ENCODE results near the gene IMPA2. TPM values are rescaled to one million over a fixed set of nuclear protein-coding genes. Genes with fewer than 3 reads are reported as not detected.

The IMPA2 gene
- total and polyA plus RNA-seq, 2 experiments from 2014 or later, result 75.6 to 130 TPM

DNA sequence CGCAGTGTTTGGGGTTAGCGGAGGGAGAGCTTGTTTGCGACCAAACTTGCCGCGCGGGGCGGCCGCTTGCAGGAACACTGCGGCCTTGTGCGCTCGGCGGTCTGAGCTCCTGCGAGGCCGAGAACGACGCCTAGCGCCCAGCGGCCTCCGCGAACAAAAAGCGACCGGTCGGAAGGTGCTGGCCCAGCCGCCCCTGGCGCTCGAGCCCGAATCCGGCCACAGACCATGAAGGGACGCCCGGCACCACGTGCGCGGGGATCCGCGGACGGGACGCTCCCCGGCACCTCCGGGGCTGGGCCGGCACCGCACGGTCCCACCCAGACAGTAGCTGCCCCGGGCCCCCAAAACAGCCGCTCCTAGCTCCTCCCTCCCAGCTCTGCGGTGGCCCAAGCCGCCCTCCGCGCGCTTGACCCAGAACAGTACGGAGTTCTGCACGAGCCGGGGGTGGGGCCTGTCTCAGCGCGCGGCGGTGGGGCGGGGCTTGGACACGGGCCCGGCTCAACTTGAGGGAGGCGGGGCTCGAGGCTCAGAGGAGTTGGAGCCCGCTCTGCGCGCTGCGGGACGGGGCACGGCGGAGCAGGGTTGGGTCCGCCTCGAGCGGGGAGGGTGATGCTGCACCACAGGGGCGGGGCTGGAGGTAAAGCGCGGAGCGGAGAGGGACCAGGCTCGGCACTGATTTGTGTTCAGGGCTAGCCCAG is 664 bp upstream of the IMPA2 start:
- H3K4me3 ChIP-seq, result peak overlapping the region; percentile 37
- no peaks in the 10 kb centered on the region for H3K9me2 ChIP-seq (replicated peaks; ENCODE audit: insufficient read depth)
- no peaks in the 10 kb centered on the region for H3K9me3 ChIP-seq (ENCODE audit: low read depth)
- H3K27me3 ChIP-seq, result no peaks in the 10 kb centered on the region
- H3K27ac ChIP-seq, result peak overlapping the region; percentile 96
- peaks cover 14% of the 10 kb centered on the region for H3K4me1 ChIP-seq (ENCODE audit: insufficient read depth)
- WGBS (ENCODE audit: low lambda C conversion rate, missing lambda C conversion rate), result 1% methylated on average over 42 of the region's 76 CpGs
- H3K79me2 ChIP-seq, result peaks cover 29% of the 10 kb centered on the region
- DNase-seq (ENCODE audit: low spot score), result peak; percentile 100
- peak overlapping the region; percentile 90 for H2AFZ ChIP-seq
- TF ChIP-seq CTCF (IDR thresholded peaks at IDR 0.05; ENCODE audit: poor library complexity) (peak; percentile 24), EZH2phosphoT487 (IDR thresholded peaks at IDR 0.05; ENCODE audit: low read depth, severe bottlenecking, unreplicated experiment) (no peak)
- no peaks in the 10 kb centered on the region for H4K20me1 ChIP-seq (ENCODE audit: insufficient read depth, poor library complexity, severe bottlenecking)
- peak overlapping the region; percentile 83 for H3K4me2 ChIP-seq
- no peaks in the 10 kb centered on the region for H3K36me3 ChIP-seq (replicated peaks; ENCODE audit: insufficient read depth, low read depth)

- H3K4me2 ChIP-seq, result peak overlapping the region; percentile 94
- H3K4me3 ChIP-seq, result peak overlapping the region; percentile 58
- peaks cover 40% of the 10 kb centered on the region for H3K79me2 ChIP-seq
- no peaks in the 10 kb centered on the region for H3K9me3 ChIP-seq (ENCODE audit: low read depth)
- peak overlapping the region; percentile 46 for H2AFZ ChIP-seq
- peak overlapping the region; percentile 94 for H3K27ac ChIP-seq
- TF ChIP-seq CTCF (IDR thresholded peaks at IDR 0.05; ENCODE audit: poor library complexity) (no peak), EZH2 (IDR thresholded peaks at IDR 0.05; ENCODE audit: borderline replicate concordance) (no peak), EZH2phosphoT487 (IDR thresholded peaks at IDR 0.05; ENCODE audit: low read depth, severe bottlenecking, unreplicated experiment) (no peak)
- no peaks in the 10 kb centered on the region for H3K27me3 ChIP-seq
- DNase-seq (ENCODE audit: low spot score), result peak; percentile 46
- H4K20me1 ChIP-seq (ENCODE audit: insufficient read depth, poor library complexity, severe bottlenecking), result no peaks in the 10 kb centered on the region
- under 1% methylated on average over 31 of the region's 71 CpGs for WGBS (ENCODE audit: low lambda C conversion rate, missing lambda C conversion rate)
- no peaks in the 10 kb centered on the region for H3K36me3 ChIP-seq (replicated peaks; ENCODE audit: insufficient read depth, low read depth)
- H3K9me2 ChIP-seq (replicated peaks; ENCODE audit: insufficient read depth), result no peaks in the 10 kb centered on the region
- H3K4me1 ChIP-seq (ENCODE audit: insufficient read depth), result peaks cover 14% of the 10 kb centered on the region
Observed at GRCh38 chr18:11981543-11982366, 448 bp downstream of the IMPA2 start.

GRCh38 chr18:11982981-11983380 is 1.7 kb downstream of the IMPA2 start:
- Histone ChIP-seq H3K27me3 (no peaks in the 10 kb centered on the region), H3K4me3 (peak overlapping the region; percentile 58), H3K4me2 (peak overlapping the region; percentile 94), H3K27ac (peak overlapping the region; percentile 94), H3K36me3 (replicated peaks; ENCODE audit: insufficient read depth, low read depth) (no peaks in the 10 kb centered on the region), H2AFZ (no peak overlapping the region), H3K9me3 (ENCODE audit: low read depth) (no peaks in the 10 kb centered on the region), H3K9me2 (replicated peaks; ENCODE audit: insufficient read depth) (no peaks in the 10 kb centered on the region), H3K4me1 (ENCODE audit: insufficient read depth) (peaks cover 14% of the 10 kb centered on the region), H4K20me1 (ENCODE audit: insufficient read depth, poor library complexity, severe bottlenecking) (no peaks in the 10 kb centered on the region), H3K79me2 (peaks cover 51% of the 10 kb centered on the region)
- DNase-seq (ENCODE audit: low spot score), result no peak
- 51% methylated on average over 4 of the region's 4 CpGs for WGBS (ENCODE audit: low lambda C conversion rate, missing lambda C conversion rate)
- TF ChIP-seq EZH2 (IDR thresholded peaks at IDR 0.05; ENCODE audit: borderline replicate concordance) (no peak), CTCF (IDR thresholded peaks at IDR 0.05; ENCODE audit: poor library complexity) (no peak), EZH2phosphoT487 (IDR thresholded peaks at IDR 0.05; ENCODE audit: low read depth, severe bottlenecking, unreplicated experiment) (no peak)

Measured in hepatocyte (in vitro differentiated cells).